Parathyroid adenoma (tissue), 2 donors: ENCODE measurements around the gene RNF11.

Source experiments
- H2AFZ ChIP-seq: fragments of 300-600 bp; sonication (generic); one replicate; pipeline ENCODE4 v1.7.0; 2017; ENCODE audit warnings: antibody characterized with exemption, mild to moderate bottlenecking
- H3K27ac ChIP-seq: fragments of 300-600 bp; sonication (generic); one replicate; pipeline ENCODE4 v1.7.0; 2017
- H3K27me3 ChIP-seq: fragments of 300-600 bp; sonication (generic); one replicate; pipeline ENCODE4 v1.7.0; 2017; ENCODE audit warnings: low read length; ENCODE audit not compliant: control insufficient read depth, insufficient read depth
- H3K36me3 ChIP-seq: fragments of 300-600 bp; sonication (generic); one replicate; pipeline ENCODE4 v1.7.0; 2017; ENCODE audit warnings: low read length; ENCODE audit not compliant: control insufficient read depth, insufficient read depth
- H3K4me1 ChIP-seq: fragments of 300-600 bp; sonication (generic); one replicate; pipeline ENCODE4 v1.7.0; 2017; ENCODE audit warnings: control low read depth
- H3K4me2 ChIP-seq: fragments of 300-600 bp; sonication (generic); one replicate; pipeline ENCODE4 v1.7.0; 2017; ENCODE audit warnings: low read length
- H3K4me3 ChIP-seq: fragments of 300-600 bp; sonication (generic); one replicate; pipeline ENCODE4 v1.7.0; 2017; ENCODE audit warnings: low read depth, low read length
- H3K79me2 ChIP-seq: fragments of 300-600 bp; sonication (generic); one replicate; pipeline ENCODE4 v1.7.0; 2017; ENCODE audit warnings: control low read depth
- H3K9ac ChIP-seq: fragments of 300-600 bp; sonication (generic); one replicate; pipeline ENCODE4 v1.7.0; 2017; ENCODE audit warnings: mild to moderate bottlenecking
- H3K9me3 ChIP-seq: fragments of 300-600 bp; sonication (generic); one replicate; pipeline ENCODE4 v1.7.0; 2017; ENCODE audit warnings: low read length; ENCODE audit not compliant: control insufficient read depth
- CTCF ChIP-seq: fragments of 300-600 bp; sonication (generic); IDR thresholded peaks from one replicate; pipeline ENCODE4 v1.7.0; 2017; ENCODE audit warnings: antibody characterized with exemption, mild to moderate bottlenecking
- donor health status: primary hyperparathyroidism.

Gene RNF11

GRCh38 chr1:51309291-51309690 lies 73.2 kb downstream of the RNF11 start:
- no peak overlapping the region for H3K4me2 ChIP-seq
- H3K27ac ChIP-seq: no peak overlapping the region
- H3K4me1 ChIP-seq: no peaks in the 10 kb centered on the region
- no peaks in the 10 kb centered on the region for H3K9me3 ChIP-seq
- H3K4me3 ChIP-seq: no peak overlapping the region
- no peak overlapping the region for H2AFZ ChIP-seq
- no peak for TF ChIP-seq CTCF
- H3K36me3 ChIP-seq: no peaks in the 10 kb centered on the region
- no peaks in the 10 kb centered on the region for H3K27me3 ChIP-seq
- no peaks in the 10 kb centered on the region for H3K79me2 ChIP-seq
- no peak overlapping the region for H3K9ac ChIP-seq

DNA sequence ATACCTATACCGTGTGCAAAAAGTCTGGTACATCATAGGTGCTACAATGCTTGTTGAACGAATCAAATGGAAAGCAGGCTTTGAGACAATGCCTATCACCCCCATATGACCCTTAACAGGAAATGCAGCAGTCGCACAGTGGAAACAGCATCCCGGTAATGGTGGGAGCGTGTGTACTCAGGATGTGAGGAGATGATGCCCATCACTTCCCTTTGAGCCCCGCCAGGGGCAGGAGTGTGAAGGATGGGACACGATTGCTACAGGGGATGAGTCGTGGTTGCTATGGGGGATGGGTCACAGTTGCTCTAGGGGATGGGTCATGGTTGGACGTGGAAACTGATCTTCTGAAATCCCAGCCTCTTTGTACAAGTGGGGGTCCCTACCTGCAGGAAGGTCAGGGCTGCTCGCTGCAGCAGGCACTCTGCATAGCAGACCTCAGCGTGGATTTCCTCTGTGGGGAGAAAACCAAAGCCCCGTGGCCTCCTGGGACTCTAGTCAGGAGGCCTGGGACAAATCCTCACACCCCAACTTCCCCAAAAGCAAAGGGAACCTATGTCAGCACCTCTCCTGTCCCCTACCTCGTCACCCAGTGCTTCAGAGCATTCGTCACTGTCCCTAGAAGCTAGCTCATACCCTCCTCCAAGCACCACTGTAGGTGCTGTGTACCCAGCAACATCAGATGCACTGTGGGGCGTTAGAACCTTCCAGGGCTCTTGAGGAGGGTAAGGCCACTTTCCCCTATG lies 75.0 kb downstream of the RNF11 start:
- no peak overlapping the region for H3K4me2 ChIP-seq
- TF ChIP-seq CTCF: no peak
- no peak overlapping the region for H3K27ac ChIP-seq
- H3K9me3 ChIP-seq: no peaks in the 10 kb centered on the region
- H3K79me2 ChIP-seq: no peaks in the 10 kb centered on the region
- no peak overlapping the region for H3K9ac ChIP-seq
- H3K4me1 ChIP-seq: no peaks in the 10 kb centered on the region
- no peak overlapping the region for H3K4me3 ChIP-seq
- no peaks in the 10 kb centered on the region for H3K36me3 ChIP-seq
- no peak overlapping the region for H2AFZ ChIP-seq
- H3K27me3 ChIP-seq: no peaks in the 10 kb centered on the region

DNA sequence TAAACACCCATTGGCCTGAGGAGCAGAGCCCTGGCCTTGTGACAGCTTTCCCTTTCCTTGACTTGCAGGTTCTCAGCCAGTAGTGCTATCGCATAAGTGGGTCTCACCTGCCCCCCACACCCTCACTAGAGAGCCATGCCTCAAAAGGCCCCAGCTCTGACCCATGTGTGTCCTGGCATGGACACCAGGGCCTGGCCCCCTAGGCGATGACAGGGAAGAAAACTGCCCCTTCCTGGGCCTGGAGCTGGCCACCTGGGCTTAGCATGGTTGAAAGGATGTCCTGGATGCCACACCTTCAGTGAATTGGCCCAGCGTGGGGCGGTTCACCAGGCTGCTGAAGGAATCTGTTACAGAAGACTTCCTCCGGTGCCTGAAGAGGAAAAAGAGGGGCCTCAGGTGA lies 75.8 kb downstream of the RNF11 start:
- no peaks in the 10 kb centered on the region for H3K36me3 ChIP-seq
- no peaks in the 10 kb centered on the region for H3K4me1 ChIP-seq
- H3K9ac ChIP-seq: no peak overlapping the region
- no peak overlapping the region for H3K4me2 ChIP-seq
- H3K27me3 ChIP-seq: no peaks in the 10 kb centered on the region
- TF ChIP-seq CTCF: no peak
- no peak overlapping the region for H3K27ac ChIP-seq
- no peak overlapping the region for H2AFZ ChIP-seq
- H3K4me3 ChIP-seq: no peak overlapping the region
- no peaks in the 10 kb centered on the region for H3K9me3 ChIP-seq
- H3K79me2 ChIP-seq: no peaks in the 10 kb centered on the region

- Histone ChIP-seq H3K4me3 (no peak overlapping the region), H3K27ac (no peak overlapping the region), H3K27me3 (no peaks in the 10 kb centered on the region), H3K4me1 (no peaks in the 10 kb centered on the region), H3K9ac (no peak overlapping the region), H3K9me3 (no peaks in the 10 kb centered on the region), H3K79me2 (no peaks in the 10 kb centered on the region), H3K4me2 (no peak overlapping the region), H3K36me3 (no peaks in the 10 kb centered on the region), H2AFZ (no peak overlapping the region)
- no peak for TF ChIP-seq CTCF
Observed at GRCh38 chr1:51312718-51313117, 76.6 kb downstream of the RNF11 start.

DNA sequence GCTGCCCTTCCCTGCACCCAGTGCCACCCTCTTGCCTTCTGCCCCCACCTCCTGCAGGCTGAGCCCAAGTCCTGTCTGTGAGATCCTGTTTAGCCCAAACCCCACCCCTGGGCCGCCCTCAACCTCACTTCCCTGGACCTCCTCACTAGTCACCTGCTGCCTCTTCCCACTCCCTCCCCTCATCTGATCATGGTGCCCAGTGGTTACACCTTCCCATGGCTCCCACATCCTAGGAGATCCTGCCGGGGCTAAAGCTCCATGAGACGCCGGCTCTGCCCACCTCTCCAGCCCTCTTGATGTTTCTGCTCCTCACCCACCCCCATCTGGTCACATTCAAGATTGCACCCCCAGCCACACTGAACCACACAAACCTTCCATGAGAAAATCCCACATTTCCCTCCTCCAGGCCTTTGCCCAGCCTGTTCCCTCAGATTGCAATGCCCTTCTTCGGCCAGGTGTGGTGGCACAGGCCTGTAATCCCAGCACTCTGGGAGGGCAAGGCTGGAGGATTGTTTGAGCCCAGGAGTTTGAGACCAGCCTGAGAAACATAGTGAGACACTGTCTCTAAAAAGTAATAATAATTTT lies 77.3 kb downstream of the RNF11 start:
- Histone ChIP-seq H2AFZ (no peak overlapping the region), H3K4me2 (no peak overlapping the region), H3K9me3 (no peaks in the 10 kb centered on the region), H3K27ac (no peak overlapping the region), H3K36me3 (no peaks in the 10 kb centered on the region), H3K27me3 (no peaks in the 10 kb centered on the region), H3K4me3 (no peak overlapping the region), H3K9ac (no peak overlapping the region), H3K4me1 (no peaks in the 10 kb centered on the region), H3K79me2 (no peaks in the 10 kb centered on the region)
- no peak for TF ChIP-seq CTCF
